AG10803 (cell line): ENCODE measurements around the gene ZPR1.
A peak's percentile ranks its signal among the peaks of the same experiment; 100 is the strongest.

Source experiments
- DNase-seq: peaks from one replicate; pipeline ENCODE4 v3.0.0; 2010; ENCODE audit warnings: low read depth
- H3K4me3 ChIP-seq: 2 replicates; pipeline ENCODE4 v1.5.1; 2011; ENCODE audit warnings: mild to moderate bottlenecking, low read length, control low read depth
- CTCF ChIP-seq: conservative IDR thresholded peaks from 2 replicates; pipeline ENCODE4 v1.5.1; 2011; ENCODE audit warnings: mild to moderate bottlenecking, low read length, control low read depth, inconsistent platforms

The ZPR1 gene

GRCh38 chr11:116731097-116731761, 56.6 kb downstream of the ZPR1 start:
- TF ChIP-seq CTCF: no peak
- peak; percentile 13 for DNase-seq
- no peak overlapping the region for H3K4me3 ChIP-seq

GRCh38 chr11:116730601-116731000, 57.2 kb downstream of the ZPR1 start:
- DNase-seq: no peak
- no peak overlapping the region for H3K4me3 ChIP-seq
- TF ChIP-seq CTCF: no peak

- DNase-seq: no peak
- no peak for TF ChIP-seq CTCF
- no peak overlapping the region for H3K4me3 ChIP-seq
Observed at GRCh38 chr11:116730241-116730561, 57.6 kb downstream of the ZPR1 start.

- H3K4me3 ChIP-seq: no peak overlapping the region
- TF ChIP-seq CTCF: no peak
Observed at GRCh38 chr11:116729501-116730240, 58.2 kb downstream of the ZPR1 start.

GRCh38 chr11:116727990-116728389, 59.8 kb downstream of the ZPR1 start:
- no peak for DNase-seq
- no peak overlapping the region for H3K4me3 ChIP-seq
- TF ChIP-seq CTCF: no peak

More at GRCh38 chr11:116729501-116730240, 58.2 kb downstream of the ZPR1 start:
- DNase-seq: no peak

GRCh38 chr11:116725434-116726221, 62.2 kb downstream of the ZPR1 start:
- H3K4me3 ChIP-seq: no peak overlapping the region
- no peak for TF ChIP-seq CTCF
- DNase-seq: peak; percentile 58
